WTC11 (cell line): Measurements from ENCODE around the gene LCN1.

Experiments
- ESRRA ChIP-seq: sonication (generic); formaldehyde crosslinking; IDR thresholded peaks from 2 replicates; pipeline ENCODE4 v1.8.1; 2022; ENCODE audit warnings: mild to moderate bottlenecking, missing genetic modification reagents, borderline replicate concordance
- FOXJ3 ChIP-seq: sonication (generic); formaldehyde crosslinking; IDR thresholded peaks from 2 replicates; pipeline ENCODE4 v1.9.0; 2021; ENCODE audit warnings: missing genetic modification reagents, mild to moderate bottlenecking, borderline replicate concordance
- JUN ChIP-seq: sonication (generic); formaldehyde crosslinking; IDR thresholded peaks from 2 replicates; pipeline ENCODE4 v1.8.0; 2023; ENCODE audit warnings: mild to moderate bottlenecking, missing genetic modification reagents
- MXD4 ChIP-seq: fragments of 250-450 bp; sonication (Bioruptor Pico); IDR thresholded peaks from 2 replicates; pipeline ENCODE4 v1.8.0; 2021; ENCODE audit warnings: mild to moderate bottlenecking, moderate library complexity, borderline replicate concordance
- NR1H2 ChIP-seq: sonication (generic); formaldehyde crosslinking; IDR thresholded peaks from 2 replicates; pipeline ENCODE4 v1.9.0; 2021; ENCODE audit warnings: mild to moderate bottlenecking, moderate library complexity, missing genetic modification reagents
- SP1 ChIP-seq: sonication (generic); formaldehyde crosslinking; conservative IDR thresholded peaks from 2 replicates; pipeline ENCODE4 v1.8.1; 2022; ENCODE audit warnings: missing genetic modification reagents
- TEAD4 ChIP-seq: sonication (generic); formaldehyde crosslinking; IDR thresholded peaks from 2 replicates; pipeline ENCODE4 v1.8.0; 2022; ENCODE audit warnings: mild to moderate bottlenecking, missing genetic modification reagents
- ZNF121 ChIP-seq: sonication (generic); formaldehyde crosslinking; IDR thresholded peaks from 2 replicates; pipeline ENCODE4 v1.8.0; 2023; ENCODE audit warnings: missing genetic modification reagents
- TF ChIP-seq, protein P1 (sequence below): fragments of 200-600 bp; IDR thresholded peaks from 2 replicates; pipeline ENCODE4 v1.8.0; 2022; ENCODE audit warnings: antibody characterized with exemption
- TF ChIP-seq, protein P2 (sequence below): sonication (generic); formaldehyde crosslinking; IDR thresholded peaks from 2 replicates; pipeline ENCODE4 v1.8.0; 2022; ENCODE audit warnings: mild to moderate bottlenecking, missing genetic modification reagents
- TF ChIP-seq, protein P3 (sequence below): sonication (generic); formaldehyde crosslinking; IDR thresholded peaks from 2 replicates; pipeline ENCODE4 v1.8.1; 2023; ENCODE audit warnings: mild to moderate bottlenecking, missing genetic modification reagents, moderate library complexity
- TF ChIP-seq, protein P4 (sequence below): sonication (generic); formaldehyde crosslinking; IDR thresholded peaks from 2 replicates; pipeline ENCODE4 v1.8.1; 2023; ENCODE audit warnings: mild to moderate bottlenecking, moderate library complexity, missing genetic modification reagents

DNA sequence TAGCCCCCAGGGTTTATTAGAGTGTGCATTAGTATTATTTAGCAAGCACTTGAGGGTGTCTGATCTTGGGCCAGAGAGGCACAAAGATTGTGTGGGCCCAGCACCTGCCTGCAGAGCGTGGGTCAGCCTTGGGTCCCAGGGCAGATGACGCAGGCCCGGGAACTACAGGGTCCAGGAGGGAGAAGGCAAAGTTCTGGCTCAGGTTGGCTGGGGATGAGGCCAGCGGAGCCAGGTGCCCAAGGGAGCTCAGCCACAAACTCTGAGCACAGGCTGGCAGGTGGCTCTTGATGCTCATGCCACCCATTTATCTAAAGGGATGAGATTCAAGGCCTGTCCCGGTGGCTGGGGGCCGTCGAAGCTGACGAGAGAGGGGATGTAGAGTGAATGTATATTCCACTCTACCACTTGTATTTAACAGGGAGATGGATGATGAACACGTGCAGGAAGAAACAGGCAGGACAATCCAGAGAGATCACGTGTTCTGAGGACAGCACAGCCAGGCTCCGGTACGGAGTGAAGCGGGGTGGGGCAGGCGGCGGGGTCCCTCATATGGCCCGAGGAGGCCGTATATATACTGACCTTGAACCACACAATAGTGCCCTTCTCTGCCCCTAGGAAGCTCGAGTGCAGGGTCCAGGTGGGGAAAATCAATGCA lies 23.9 kb downstream of the LCN1 start:
- TF ChIP-seq, protein P1, sequence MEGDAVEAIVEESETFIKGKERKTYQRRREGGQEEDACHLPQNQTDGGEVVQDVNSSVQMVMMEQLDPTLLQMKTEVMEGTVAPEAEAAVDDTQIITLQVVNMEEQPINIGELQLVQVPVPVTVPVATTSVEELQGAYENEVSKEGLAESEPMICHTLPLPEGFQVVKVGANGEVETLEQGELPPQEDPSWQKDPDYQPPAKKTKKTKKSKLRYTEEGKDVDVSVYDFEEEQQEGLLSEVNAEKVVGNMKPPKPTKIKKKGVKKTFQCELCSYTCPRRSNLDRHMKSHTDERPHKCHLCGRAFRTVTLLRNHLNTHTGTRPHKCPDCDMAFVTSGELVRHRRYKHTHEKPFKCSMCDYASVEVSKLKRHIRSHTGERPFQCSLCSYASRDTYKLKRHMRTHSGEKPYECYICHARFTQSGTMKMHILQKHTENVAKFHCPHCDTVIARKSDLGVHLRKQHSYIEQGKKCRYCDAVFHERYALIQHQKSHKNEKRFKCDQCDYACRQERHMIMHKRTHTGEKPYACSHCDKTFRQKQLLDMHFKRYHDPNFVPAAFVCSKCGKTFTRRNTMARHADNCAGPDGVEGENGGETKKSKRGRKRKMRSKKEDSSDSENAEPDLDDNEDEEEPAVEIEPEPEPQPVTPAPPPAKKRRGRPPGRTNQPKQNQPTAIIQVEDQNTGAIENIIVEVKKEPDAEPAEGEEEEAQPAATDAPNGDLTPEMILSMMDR = no peak
- TF ChIP-seq FOXJ3 (CRISPR knock-in tag) (no peak), MXD4 (CRISPR knock-in tag) (no peak), ESRRA (CRISPR knock-in tag) (no peak), ZNF121 (CRISPR knock-in tag) (no peak), JUN (CRISPR knock-in tag) (no peak), TEAD4 (no peak), SP1 (CRISPR knock-in tag) (no peak), NR1H2 (CRISPR knock-in tag) (no peak)
- TF ChIP-seq, protein P2, sequence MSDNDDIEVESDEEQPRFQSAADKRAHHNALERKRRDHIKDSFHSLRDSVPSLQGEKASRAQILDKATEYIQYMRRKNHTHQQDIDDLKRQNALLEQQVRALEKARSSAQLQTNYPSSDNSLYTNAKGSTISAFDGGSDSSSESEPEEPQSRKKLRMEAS (CRISPR knock-in tag) = no peak
- TF ChIP-seq, protein P3, sequence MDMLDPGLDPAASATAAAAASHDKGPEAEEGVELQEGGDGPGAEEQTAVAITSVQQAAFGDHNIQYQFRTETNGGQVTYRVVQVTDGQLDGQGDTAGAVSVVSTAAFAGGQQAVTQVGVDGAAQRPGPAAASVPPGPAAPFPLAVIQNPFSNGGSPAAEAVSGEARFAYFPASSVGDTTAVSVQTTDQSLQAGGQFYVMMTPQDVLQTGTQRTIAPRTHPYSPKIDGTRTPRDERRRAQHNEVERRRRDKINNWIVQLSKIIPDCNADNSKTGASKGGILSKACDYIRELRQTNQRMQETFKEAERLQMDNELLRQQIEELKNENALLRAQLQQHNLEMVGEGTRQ (CRISPR knock-in tag) = no peak
- TF ChIP-seq, protein P4, sequence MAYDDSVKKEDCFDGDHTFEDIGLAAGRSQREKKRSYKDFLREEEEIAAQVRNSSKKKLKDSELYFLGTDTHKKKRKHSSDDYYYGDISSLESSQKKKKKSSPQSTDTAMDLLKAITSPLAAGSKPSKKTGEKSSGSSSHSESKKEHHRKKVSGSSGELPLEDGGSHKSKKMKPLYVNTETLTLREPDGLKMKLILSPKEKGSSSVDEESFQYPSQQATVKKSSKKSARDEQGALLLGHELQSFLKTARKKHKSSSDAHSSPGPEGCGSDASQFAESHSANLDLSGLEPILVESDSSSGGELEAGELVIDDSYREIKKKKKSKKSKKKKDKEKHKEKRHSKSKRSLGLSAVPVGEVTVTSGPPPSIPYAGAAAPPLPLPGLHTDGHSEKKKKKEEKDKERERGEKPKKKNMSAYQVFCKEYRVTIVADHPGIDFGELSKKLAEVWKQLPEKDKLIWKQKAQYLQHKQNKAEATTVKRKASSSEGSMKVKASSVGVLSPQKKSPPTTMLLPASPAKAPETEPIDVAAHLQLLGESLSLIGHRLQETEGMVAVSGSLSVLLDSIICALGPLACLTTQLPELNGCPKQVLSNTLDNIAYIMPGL (CRISPR knock-in tag) = no peak
